HG03159 (cell line): Measurements from ENCODE around the gene DOC2B.
"Not testable (repeated sequence)": the region's sequence is repeated elsewhere in the genome, so short reads cannot be mapped to it uniquely, and the experiment has no call there.

Experiments used
- ATAC-seq: cut with Tn5 transposase; IDR thresholded peaks from one replicate; pipeline ENCODE4 v1.9.1; 2021; ENCODE audit warnings: mild to moderate bottlenecking, moderate library complexity; ENCODE audit not compliant: unreplicated experiment

DOC2B gene

GRCh38 chr17:213286-214105 is 32.0 kb upstream of the DOC2B start:
- no peak for ATAC-seq

- ATAC-seq: no peak
Measured at GRCh38 chr17:210402-210801, 29.0 kb upstream of the DOC2B start.

- no peak for ATAC-seq
Measured at GRCh38 chr17:208429-208828, 27.0 kb upstream of the DOC2B start.

GRCh38 chr17:207775-208174 is 26.3 kb upstream of the DOC2B start:
- ATAC-seq: no peak

- ATAC-seq: no peak
Measured at GRCh38 chr17:206941-207560, 25.6 kb upstream of the DOC2B start.

GRCh38 chr17:206484-206883 is 25.0 kb upstream of the DOC2B start:
- ATAC-seq: not testable (repeated sequence)

- no peak for ATAC-seq
Measured at GRCh38 chr17:205817-206216, 24.4 kb upstream of the DOC2B start.

GRCh38 chr17:205148-205669 is 23.8 kb upstream of the DOC2B start:
- ATAC-seq: no peak

GRCh38 chr17:204427-205147 is 23.1 kb upstream of the DOC2B start:
- no peak for ATAC-seq

GRCh38 chr17:202501-202951 is 21.1 kb upstream of the DOC2B start:
- no peak for ATAC-seq

GRCh38 chr17:201736-202135 is 20.3 kb upstream of the DOC2B start:
- not testable (repeated sequence) for ATAC-seq

GRCh38 chr17:201257-201656 is 19.8 kb upstream of the DOC2B start:
- not testable (repeated sequence) for ATAC-seq

- ATAC-seq: no peak
Measured at GRCh38 chr17:200586-200985, 19.1 kb upstream of the DOC2B start.

GRCh38 chr17:199806-200545 is 18.5 kb upstream of the DOC2B start:
- no peak for ATAC-seq

- ATAC-seq: no peak
Measured at GRCh38 chr17:199191-199604, 17.7 kb upstream of the DOC2B start.

GRCh38 chr17:198225-198624 is 16.8 kb upstream of the DOC2B start:
- ATAC-seq: not testable (repeated sequence)

GRCh38 chr17:197352-197751 is 15.9 kb upstream of the DOC2B start:
- ATAC-seq: no peak

GRCh38 chr17:194828-195602 is 13.6 kb upstream of the DOC2B start:
- ATAC-seq: no peak

- no peak for ATAC-seq
Measured at GRCh38 chr17:193841-194806, 12.7 kb upstream of the DOC2B start.
